Measurements from ENCODE around the gene ERMARD.

- no peak for TF ChIP-seq CTCF (conservative IDR thresholded peaks at IDR 0.05; ENCODE audit: low read length)
- TF ChIP-seq EZH2phosphoT487 (IDR thresholded peaks at IDR 0.05; ENCODE audit: borderline replicate concordance, low read depth, low read length) = no peak
Measured at GRCh38 chr6:169826697-169827096, 75.3 kb downstream of the ERMARD start.
